ENCODE results near the gene SAP25.

- TF ChIP-seq CREB1 (CRISPR knock-in tag; IDR thresholded peaks at IDR 0.05; ENCODE audit: low read depth) (peak; percentile 85), EZH2 (IDR thresholded peaks at IDR 0.05; ENCODE audit: low read depth, unreplicated experiment) (no peak)
- TF ChIP-seq, protein P1, sequence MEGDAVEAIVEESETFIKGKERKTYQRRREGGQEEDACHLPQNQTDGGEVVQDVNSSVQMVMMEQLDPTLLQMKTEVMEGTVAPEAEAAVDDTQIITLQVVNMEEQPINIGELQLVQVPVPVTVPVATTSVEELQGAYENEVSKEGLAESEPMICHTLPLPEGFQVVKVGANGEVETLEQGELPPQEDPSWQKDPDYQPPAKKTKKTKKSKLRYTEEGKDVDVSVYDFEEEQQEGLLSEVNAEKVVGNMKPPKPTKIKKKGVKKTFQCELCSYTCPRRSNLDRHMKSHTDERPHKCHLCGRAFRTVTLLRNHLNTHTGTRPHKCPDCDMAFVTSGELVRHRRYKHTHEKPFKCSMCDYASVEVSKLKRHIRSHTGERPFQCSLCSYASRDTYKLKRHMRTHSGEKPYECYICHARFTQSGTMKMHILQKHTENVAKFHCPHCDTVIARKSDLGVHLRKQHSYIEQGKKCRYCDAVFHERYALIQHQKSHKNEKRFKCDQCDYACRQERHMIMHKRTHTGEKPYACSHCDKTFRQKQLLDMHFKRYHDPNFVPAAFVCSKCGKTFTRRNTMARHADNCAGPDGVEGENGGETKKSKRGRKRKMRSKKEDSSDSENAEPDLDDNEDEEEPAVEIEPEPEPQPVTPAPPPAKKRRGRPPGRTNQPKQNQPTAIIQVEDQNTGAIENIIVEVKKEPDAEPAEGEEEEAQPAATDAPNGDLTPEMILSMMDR (conservative IDR thresholded peaks at IDR 0.05; ENCODE audit: low read depth in 2 of 2), result no peak
Measured at GRCh38 chr7:100538654-100539435, 34.9 kb downstream of the SAP25 start, which contains the start of gene AGFG2.
